Choroid plexus epithelial cell (primary cell): ENCODE data around the gene LRFN3.
"Not testable (repeated sequence)": the region's sequence is repeated elsewhere in the genome, so short reads cannot be mapped to it uniquely, and the experiment has no call there.

Experiments used
- DNase-seq: peaks from one replicate; pipeline ENCODE4 v3.0.0-alpha.2; 2010; ENCODE audit warnings: low read depth
- H3K4me3 ChIP-seq: 2 replicates; pipeline ENCODE4 v1.5.1; 2011; ENCODE audit warnings: low read depth, mild to moderate bottlenecking, control low read depth, low read length, moderate library complexity
- CTCF ChIP-seq: conservative IDR thresholded peaks from 2 replicates; pipeline ENCODE4 v1.5.1; 2011; ENCODE audit warnings: low read depth, mild to moderate bottlenecking, control low read depth, inconsistent platforms, low read length, moderate library complexity

The LRFN3 gene

GRCh38 chr19:35946203-35946602, 10.0 kb downstream of the LRFN3 start:
- no peak overlapping the region for H3K4me3 ChIP-seq
- no peak for TF ChIP-seq CTCF
- no peak for DNase-seq

GRCh38 chr19:35949131-35949530, 13.0 kb downstream of the LRFN3 start:
- TF ChIP-seq CTCF: no peak
- DNase-seq: no peak
- H3K4me3 ChIP-seq: no peak overlapping the region

GRCh38 chr19:35955881-35956634, 19.9 kb downstream of the LRFN3 start:
- H3K4me3 ChIP-seq: no peak overlapping the region
- no peak for DNase-seq
- no peak for TF ChIP-seq CTCF

GRCh38 chr19:35957411-35957810, 21.2 kb downstream of the LRFN3 start:
- not testable (repeated sequence) for H3K4me3 ChIP-seq

GRCh38 chr19:35958660-35959039, 22.5 kb downstream of the LRFN3 start:
- no peak overlapping the region for H3K4me3 ChIP-seq
- no peak for DNase-seq
- no peak for TF ChIP-seq CTCF

More at GRCh38 chr19:35957411-35957810, 21.2 kb downstream of the LRFN3 start:
- DNase-seq: not testable (repeated sequence)

GRCh38 chr19:35959040-35959967, 23.1 kb downstream of the LRFN3 start:
- no peak for DNase-seq
- TF ChIP-seq CTCF: peak; percentile 30
- no peak overlapping the region for H3K4me3 ChIP-seq

GRCh38 chr19:35959968-35960320, 23.8 kb downstream of the LRFN3 start:
- no peak for DNase-seq
- TF ChIP-seq CTCF: no peak
- H3K4me3 ChIP-seq: no peak overlapping the region
